ENCODE data around the gene UCP2. TPM values are rescaled to one million over a fixed set of nuclear protein-coding genes. Genes with fewer than 3 reads are reported as not detected.

UCP2 gene
- total and polyA plus RNA-seq, 9 donors = 18.0 to 212 (median 181) TPM

Other genes with a start within 250 kb of the UCP2 start
- 75.3 TPM for gene RAB6A, start 221.8 kb downstream of the UCP2 start, total RNA-seq
- gene RAB6A, start 221.8 kb downstream of the UCP2 start, polyA plus RNA-seq (ENCODE audit: insufficient read depth in 1 of 8, insufficient read length in 8 of 8, low replicate concordance in 1 of 8) = 100 to 1,000 TPM in 3 of 8 donors, 10 to 100 TPM in 5; 69.3 to 112 (median 95.0) TPM
- gene MRPL48, start 195.0 kb downstream of the UCP2 start, total RNA-seq = 38.7 TPM
- gene MRPL48, start 195.0 kb downstream of the UCP2 start, polyA plus RNA-seq (ENCODE audit: insufficient read depth in 1 of 8, insufficient read length in 8 of 8, low replicate concordance in 1 of 8) = 10 to 100 TPM; 31.8 to 48.8 (median 39.6) TPM
- 89.1 TPM for gene COA4, start 106.0 kb downstream of the UCP2 start, total RNA-seq
- 10 to 100 TPM; 69.6 to 86.4 (median 78.3) TPM for gene COA4, start 106.0 kb downstream of the UCP2 start, polyA plus RNA-seq (ENCODE audit: insufficient read depth in 1 of 8, insufficient read length in 8 of 8, low replicate concordance in 1 of 8)
- 23.6 TPM for gene PAAF1, start 105.8 kb downstream of the UCP2 start, total RNA-seq
- gene PAAF1, start 105.8 kb downstream of the UCP2 start, polyA plus RNA-seq (ENCODE audit: insufficient read depth in 1 of 8, insufficient read length in 8 of 8, low replicate concordance in 1 of 8) = 10 to 100 TPM; 21.5 to 53.4 (median 32.5) TPM
- gene DNAJB13, start 31.8 kb downstream of the UCP2 start, total RNA-seq = 0.18 TPM
- gene DNAJB13, start 31.8 kb downstream of the UCP2 start, polyA plus RNA-seq (ENCODE audit: insufficient read depth in 1 of 8, insufficient read length in 8 of 8, low replicate concordance in 1 of 8) = under 1 TPM; 0.18 to 0.80 (median 0.42) TPM
- 2.0 TPM for gene UCP3, start 26.2 kb upstream of the UCP2 start, total RNA-seq
- 1 to 10 TPM; 1.2 to 7.7 (median 3.4) TPM for gene UCP3, start 26.2 kb upstream of the UCP2 start, polyA plus RNA-seq (ENCODE audit: insufficient read depth in 1 of 8, insufficient read length in 8 of 8, low replicate concordance in 1 of 8)
- gene C2CD3, start 188.2 kb upstream of the UCP2 start, total RNA-seq = 14.5 TPM
- 10 to 100 TPM; 15.5 to 25.8 (median 19.5) TPM for gene C2CD3, start 188.2 kb upstream of the UCP2 start, polyA plus RNA-seq (ENCODE audit: insufficient read depth in 1 of 8, insufficient read length in 8 of 8, low replicate concordance in 1 of 8)
- gene PPME1, start 188.4 kb upstream of the UCP2 start, total RNA-seq = 27.1 TPM
- gene PPME1, start 188.4 kb upstream of the UCP2 start, polyA plus RNA-seq (ENCODE audit: insufficient read depth in 1 of 8, insufficient read length in 8 of 8, low replicate concordance in 1 of 8) = 10 to 100 TPM; 40.3 to 48.1 (median 44.0) TPM